GM11168 (cell line): Measurements from ENCODE around the gene PLD3.

Experiments
- in situ Hi-C: fragments of 300-500 bp; cut with MboI; formaldehyde crosslinking; loops from one replicate; pipeline ENCODE4 v1.12.0; 2022; ENCODE audit warnings: low sequenced_read_pairs; ENCODE audit not compliant: unreplicated experiment

Gene PLD3

GRCh38 chr19:40422748-40423566 lies 74.5 kb downstream of the PLD3 start:
- in situ Hi-C loops: no loop called here

GRCh38 chr19:40423938-40424337 lies 75.4 kb downstream of the PLD3 start:
- in situ Hi-C loops: no loop called here

- in situ Hi-C loops: no loop called here
These were observed 76.3 kb downstream of the PLD3 start for GRCh38 chr19:40424637-40425449.

- in situ Hi-C loops: no loop called here
These were observed 77.2 kb downstream of the PLD3 start, which contains the start of gene SERTAD1 for GRCh38 chr19:40425450-40426287. Gene SERTAD1, minus strand, starts transcription at chr19:40425992. Its CDS starts 2,446 bp downstream, at chr19:40423546.
